ENCODE data around the gene IDH3B.

DNA sequence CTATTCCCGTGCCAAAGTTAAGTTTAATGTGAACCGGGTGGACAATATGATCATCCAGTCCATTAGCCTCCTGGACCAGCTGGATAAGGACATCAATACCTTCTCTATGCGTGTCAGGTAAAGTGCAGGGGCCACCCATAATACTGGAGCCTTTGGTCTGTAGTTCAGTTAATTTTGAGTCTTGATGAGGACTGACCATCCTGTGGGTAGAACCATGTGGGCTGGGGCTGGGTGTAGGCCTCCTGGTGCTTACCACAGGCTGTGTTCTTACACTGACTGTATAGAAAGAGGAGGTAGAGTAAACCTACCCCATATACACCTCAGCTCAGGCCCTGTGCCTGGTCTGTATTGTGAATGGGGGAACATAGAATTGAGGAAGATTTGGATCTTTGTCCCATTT, 9.2 kb downstream of the IDH3B start:
- TF ChIP-seq, protein P1, sequence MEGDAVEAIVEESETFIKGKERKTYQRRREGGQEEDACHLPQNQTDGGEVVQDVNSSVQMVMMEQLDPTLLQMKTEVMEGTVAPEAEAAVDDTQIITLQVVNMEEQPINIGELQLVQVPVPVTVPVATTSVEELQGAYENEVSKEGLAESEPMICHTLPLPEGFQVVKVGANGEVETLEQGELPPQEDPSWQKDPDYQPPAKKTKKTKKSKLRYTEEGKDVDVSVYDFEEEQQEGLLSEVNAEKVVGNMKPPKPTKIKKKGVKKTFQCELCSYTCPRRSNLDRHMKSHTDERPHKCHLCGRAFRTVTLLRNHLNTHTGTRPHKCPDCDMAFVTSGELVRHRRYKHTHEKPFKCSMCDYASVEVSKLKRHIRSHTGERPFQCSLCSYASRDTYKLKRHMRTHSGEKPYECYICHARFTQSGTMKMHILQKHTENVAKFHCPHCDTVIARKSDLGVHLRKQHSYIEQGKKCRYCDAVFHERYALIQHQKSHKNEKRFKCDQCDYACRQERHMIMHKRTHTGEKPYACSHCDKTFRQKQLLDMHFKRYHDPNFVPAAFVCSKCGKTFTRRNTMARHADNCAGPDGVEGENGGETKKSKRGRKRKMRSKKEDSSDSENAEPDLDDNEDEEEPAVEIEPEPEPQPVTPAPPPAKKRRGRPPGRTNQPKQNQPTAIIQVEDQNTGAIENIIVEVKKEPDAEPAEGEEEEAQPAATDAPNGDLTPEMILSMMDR (conservative IDR thresholded peaks at IDR 0.05 in 1 of 2, IDR thresholded peaks at IDR 0.05 in 1 of 2; ENCODE audit: low read depth in 1 of 2, low read length in 2 of 2) = no peak
- TF ChIP-seq EZH2 (IDR thresholded peaks at IDR 0.05; ENCODE audit: low read length, missing control alignments) = no peak

All from fibroblast of lung (primary cell).